Measurements from ENCODE around the gene CCNYL1.

The CCNYL1 gene

DNA sequence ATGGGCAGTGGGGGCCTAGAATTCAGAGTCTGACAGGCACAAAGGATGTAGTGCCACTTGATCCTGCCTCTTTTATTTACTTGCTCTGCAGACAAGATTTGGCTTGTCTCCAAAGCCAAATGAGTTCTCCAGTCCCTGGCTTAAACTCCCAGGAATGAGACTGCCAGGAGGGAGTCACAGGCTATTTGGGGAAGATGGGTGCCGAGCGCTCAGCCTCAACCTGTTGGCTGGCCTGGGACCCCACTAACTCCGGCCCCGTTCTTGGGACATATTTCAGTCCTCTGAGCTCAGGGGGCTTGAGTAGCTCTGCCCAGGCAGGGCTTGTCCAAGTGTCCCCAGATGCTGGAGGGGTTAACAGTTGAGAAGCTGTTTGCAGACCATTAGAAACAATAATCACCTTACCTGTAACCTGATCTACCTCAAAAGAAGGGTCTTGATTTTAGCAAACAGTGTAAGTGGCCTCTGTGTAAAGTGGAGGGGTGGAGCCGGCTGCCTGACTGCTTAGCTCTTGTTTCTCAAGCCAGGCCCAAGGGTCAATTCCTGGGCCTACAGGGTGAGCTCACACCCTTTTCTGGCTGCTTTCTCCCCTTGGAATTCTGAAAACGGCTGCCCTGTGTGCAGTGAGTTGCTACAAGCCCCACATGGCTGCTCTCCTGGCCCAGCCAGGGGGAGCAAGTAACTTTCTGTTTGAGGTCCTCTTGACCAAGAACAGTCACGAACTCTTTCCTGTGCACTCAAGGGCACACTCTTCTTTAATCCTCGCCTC is 85.3 kb downstream of the CCNYL1 start:
- DNase-seq = no peak

DNA sequence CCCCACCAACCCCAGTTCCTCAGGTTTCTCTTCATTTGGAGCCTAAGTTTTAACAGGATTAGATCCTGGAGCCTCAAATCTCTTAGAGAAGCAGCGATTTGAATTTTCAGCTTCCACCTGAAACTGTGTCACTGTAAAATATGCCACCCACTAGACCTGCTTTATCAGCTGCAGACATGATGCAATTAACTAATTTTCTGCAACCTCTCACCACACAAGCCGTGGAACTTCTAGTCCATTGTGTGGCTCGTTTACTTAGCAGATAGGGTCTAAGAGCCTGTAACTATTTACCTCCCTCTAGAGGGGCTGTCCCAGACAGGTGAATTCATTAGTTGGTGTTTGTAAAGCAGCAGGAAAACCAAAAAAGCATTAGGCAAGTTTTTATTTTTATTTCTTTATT is 89.8 kb downstream of the CCNYL1 start:
- no peak for DNase-seq

DNA sequence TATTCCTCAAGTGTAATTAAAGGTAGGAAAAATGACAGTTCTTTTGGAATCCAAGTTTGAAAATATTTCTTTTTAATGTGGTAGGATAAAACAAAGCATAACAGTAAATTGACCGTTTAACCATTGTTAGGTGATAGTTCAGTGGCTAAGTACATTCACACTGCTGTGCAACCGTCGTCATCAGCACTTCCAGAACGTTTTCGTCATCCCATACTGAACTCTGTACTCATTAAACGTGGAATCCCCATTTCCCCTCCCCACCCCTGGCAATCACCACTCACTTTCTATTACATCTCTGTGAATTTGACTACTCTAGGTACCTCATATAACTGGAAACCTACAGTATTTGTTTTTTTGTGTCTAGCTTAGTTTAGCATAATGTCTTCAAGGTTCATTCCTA is 91.2 kb downstream of the CCNYL1 start:
- no peak for DNase-seq

All from T-helper 9 cell (primary cell).